Tongue (tissue), 2 donors: ENCODE data around the gene GALNT2. TPM values are rescaled to one million over a fixed set of nuclear protein-coding genes. Genes with fewer than 3 reads are reported as not detected.

Experiments used
- DNase-seq: peaks from one replicate; pipeline ENCODE4 v3.0.0-alpha.2; 2015
- total RNA-seq: library from RNA; depleted of rRNA; stranded (reverse); fragments of >200 nt; gene quantifications from one replicate; pipeline ENCODE4 v1.2.3, GENCODE V29; 2014

The GALNT2 gene
- total RNA-seq, 1 donor from 2014 or later, result 83.3 TPM

GRCh38 chr1:230263568-230264195, 196.6 kb downstream of the GALNT2 start:
- no peak for DNase-seq

- no peak for DNase-seq
These were observed 197.3 kb downstream of the GALNT2 start for GRCh38 chr1:230264342-230264741.

- DNase-seq, result no peak
These were observed 198.4 kb downstream of the GALNT2 start for GRCh38 chr1:230265200-230266115.

- DNase-seq, result no peak
These were observed 199.4 kb downstream of the GALNT2 start for GRCh38 chr1:230266456-230266855.

- no peak for DNase-seq
These were observed 200.5 kb downstream of the GALNT2 start for GRCh38 chr1:230267338-230268065.

GRCh38 chr1:230268371-230269170, 201.5 kb downstream of the GALNT2 start:
- DNase-seq, result peak; percentile 77

GRCh38 chr1:230270185-230270558, 203.1 kb downstream of the GALNT2 start:
- DNase-seq, result no peak

GRCh38 chr1:230270559-230271281, 203.7 kb downstream of the GALNT2 start:
- no peak for DNase-seq

GRCh38 chr1:230271300-230272035, 204.4 kb downstream of the GALNT2 start:
- DNase-seq, result no peak

- DNase-seq, result no peak
These were observed 205.5 kb downstream of the GALNT2 start for GRCh38 chr1:230272557-230272956.

- no peak for DNase-seq
These were observed 206.2 kb downstream of the GALNT2 start for GRCh38 chr1:230273141-230273710.

- no peak for DNase-seq
These were observed 207.2 kb downstream of the GALNT2 start for GRCh38 chr1:230274254-230274653.

GRCh38 chr1:230276401-230276800, 209.4 kb downstream of the GALNT2 start:
- no peak for DNase-seq

- no peak for DNase-seq
These were observed 210.4 kb downstream of the GALNT2 start for GRCh38 chr1:230277201-230278025.

- no peak for DNase-seq
These were observed 211.3 kb downstream of the GALNT2 start for GRCh38 chr1:230278376-230278775.

- DNase-seq, result no peak
These were observed 212.0 kb downstream of the GALNT2 start for GRCh38 chr1:230278871-230279582.

GRCh38 chr1:230279583-230279945, 212.5 kb downstream of the GALNT2 start:
- no peak for DNase-seq

GRCh38 chr1:230280054-230280795, 213.2 kb downstream of the GALNT2 start:
- DNase-seq, result no peak
